Activated T-helper 9 cell treated with anti-CD3 and anti-CD28 coated beads, Interleukin-2, amount 50 U/mL, for 16 hours (primary cell): ENCODE data around the gene ZNF326.
"Not testable (repeated sequence)": the region's sequence is repeated elsewhere in the genome, so short reads cannot be mapped to it uniquely, and the experiment has no call there.

Experiments
- DNase-seq: peaks from one replicate; pipeline ENCODE4 v3.0.0-alpha.2; 2020; ENCODE audit warnings: low read depth

Gene ZNF326

GRCh38 chr1:89965193-89965768 is 29.6 kb upstream of the ZNF326 start:
- no peak for DNase-seq

GRCh38 chr1:89966656-89967055 is 28.3 kb upstream of the ZNF326 start:
- no peak for DNase-seq

DNA sequence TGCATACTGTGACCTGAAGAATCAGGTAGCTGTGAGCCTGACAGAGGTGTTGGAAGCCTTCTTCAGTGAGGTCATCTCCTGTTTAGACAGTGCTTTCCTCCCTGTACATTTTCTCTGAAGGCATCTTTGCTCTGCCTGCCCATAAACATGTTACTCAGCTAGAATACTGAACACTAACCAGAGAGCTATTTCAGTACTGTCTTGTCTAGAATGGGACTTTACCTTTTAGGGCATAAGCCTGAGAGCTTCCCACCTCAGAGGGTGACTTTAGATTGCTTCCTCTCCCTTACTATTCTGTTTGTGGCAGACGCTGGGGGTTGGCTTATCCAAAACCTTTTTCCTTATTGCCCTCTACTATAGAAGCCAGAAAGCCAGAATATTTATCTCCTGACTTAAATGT is 23.3 kb upstream of the ZNF326 start:
- no peak for DNase-seq

GRCh38 chr1:89972024-89972423 is 22.9 kb upstream of the ZNF326 start:
- no peak for DNase-seq

GRCh38 chr1:89973471-89974127 is 21.3 kb upstream of the ZNF326 start:
- DNase-seq, result no peak

DNA sequence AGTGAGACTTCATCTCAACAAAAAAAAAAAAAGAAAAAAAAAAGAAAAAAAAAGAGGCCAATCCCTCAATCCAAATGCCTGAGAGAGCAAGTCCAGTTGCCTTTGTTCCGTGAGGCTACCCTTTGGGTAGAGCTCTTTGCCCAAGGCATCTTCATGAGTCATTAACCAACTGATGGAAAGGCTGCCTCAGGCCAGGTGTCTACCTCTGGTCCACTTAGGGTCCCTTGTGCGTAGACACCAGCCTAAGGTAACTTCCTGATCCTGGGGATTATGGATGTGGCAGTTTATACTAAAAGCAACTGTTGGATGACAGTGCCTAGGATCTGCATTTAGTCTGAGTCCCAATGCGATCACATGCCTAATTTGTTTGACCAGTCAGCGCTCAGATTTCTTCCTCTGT is 20.7 kb upstream of the ZNF326 start:
- no peak for DNase-seq

GRCh38 chr1:89974696-89975470 is 20.0 kb upstream of the ZNF326 start:
- DNase-seq, result no peak

DNA sequence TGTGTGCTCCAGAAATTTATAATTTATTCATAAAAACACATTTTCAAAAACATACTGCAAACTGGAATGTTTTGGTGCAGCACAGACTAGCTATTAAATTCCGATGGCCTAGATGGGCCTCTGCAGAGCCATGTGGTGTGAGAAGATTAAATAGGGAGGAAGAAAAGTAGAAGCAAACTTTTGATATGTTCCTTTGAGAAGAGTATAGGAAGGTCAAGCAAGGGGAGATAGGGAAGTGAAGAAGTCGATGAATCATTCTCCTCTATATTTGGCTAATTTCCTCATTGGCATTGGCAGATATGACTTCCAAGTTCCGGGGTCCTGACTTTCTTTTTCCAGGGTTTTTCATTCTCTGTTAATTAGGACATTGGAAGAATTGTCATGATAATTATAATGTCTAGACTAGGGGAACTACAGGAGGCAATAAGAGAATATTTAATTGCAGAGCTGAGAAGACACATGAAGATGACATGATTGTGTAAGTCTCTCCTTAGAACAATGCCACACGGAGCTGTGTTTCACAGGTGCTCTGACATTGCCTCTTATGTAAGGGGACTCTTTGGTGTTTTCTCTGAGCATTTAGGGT is 19.3 kb upstream of the ZNF326 start:
- DNase-seq, result no peak

DNA sequence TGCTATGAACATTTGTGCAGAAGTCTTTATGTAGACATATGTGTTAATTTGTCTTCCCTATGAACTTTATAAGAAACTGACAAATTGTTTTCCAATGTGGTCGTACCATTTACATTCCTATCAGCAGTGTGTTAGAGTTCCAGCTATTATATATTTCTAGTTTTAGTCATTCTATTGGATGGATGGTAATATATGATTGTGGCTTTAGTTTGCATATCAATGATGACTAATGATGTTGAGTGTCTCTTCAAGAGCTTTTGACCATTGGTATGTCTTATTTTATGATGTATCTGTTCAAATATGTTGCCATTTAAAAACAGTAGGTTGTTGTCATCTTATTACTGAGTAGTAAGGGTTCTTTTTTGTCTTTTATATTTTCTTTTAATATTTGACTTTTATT is 16.2 kb upstream of the ZNF326 start:
- DNase-seq, result no peak

GRCh38 chr1:89980605-89981004 is 14.3 kb upstream of the ZNF326 start:
- no peak for DNase-seq

GRCh38 chr1:89982846-89983245 is 12.1 kb upstream of the ZNF326 start:
- DNase-seq, result not testable (repeated sequence)

- not testable (repeated sequence) for DNase-seq
These were observed 10.3 kb upstream of the ZNF326 start for GRCh38 chr1:89984564-89985116.

DNA sequence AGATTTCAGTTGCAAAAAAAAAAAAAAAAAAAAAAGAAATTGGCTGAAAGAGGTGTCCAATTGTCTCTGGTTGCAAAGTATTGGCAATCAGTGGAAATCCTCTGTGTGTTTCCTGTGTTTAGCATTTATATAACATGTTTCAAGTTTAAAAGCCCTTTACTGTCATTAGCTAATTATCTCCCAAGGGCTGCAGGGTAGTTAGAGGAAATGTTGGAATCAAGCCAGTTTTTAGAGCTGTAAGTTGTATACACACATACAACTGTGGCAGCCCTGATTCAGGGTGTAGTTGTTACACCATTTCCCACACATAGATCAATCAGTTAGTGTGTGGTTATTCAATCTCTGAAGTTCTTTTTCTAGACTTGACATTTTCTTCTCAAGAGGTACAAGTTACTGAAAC is 8.9 kb upstream of the ZNF326 start:
- no peak for DNase-seq

GRCh38 chr1:89987159-89987819 is 7.6 kb upstream of the ZNF326 start:
- DNase-seq, result no peak

DNA sequence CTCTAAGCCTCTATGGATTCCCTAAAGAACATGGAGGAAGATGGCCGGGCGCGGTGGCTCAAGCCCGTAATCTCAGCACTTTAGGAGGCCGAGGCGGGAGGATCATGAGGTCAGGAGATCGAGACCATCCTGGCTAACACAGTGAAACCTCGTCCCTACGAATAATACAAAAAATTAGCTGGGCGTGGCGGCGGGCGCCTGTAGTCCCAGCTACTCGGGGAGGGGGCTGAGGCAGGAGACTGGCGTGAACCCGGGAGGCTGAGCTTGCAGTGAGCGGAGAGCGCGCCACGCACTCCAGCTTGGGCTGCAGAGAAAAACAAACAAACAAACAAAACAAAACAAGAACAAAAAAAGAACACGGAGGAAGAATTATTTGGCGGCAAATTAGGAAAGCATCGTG is 5.8 kb upstream of the ZNF326 start:
- no peak for DNase-seq

GRCh38 chr1:89989799-89990198 is 5.1 kb upstream of the ZNF326 start:
- DNase-seq, result no peak

- no peak for DNase-seq
These were observed 3.7 kb upstream of the ZNF326 start for GRCh38 chr1:89990976-89991831.

DNA sequence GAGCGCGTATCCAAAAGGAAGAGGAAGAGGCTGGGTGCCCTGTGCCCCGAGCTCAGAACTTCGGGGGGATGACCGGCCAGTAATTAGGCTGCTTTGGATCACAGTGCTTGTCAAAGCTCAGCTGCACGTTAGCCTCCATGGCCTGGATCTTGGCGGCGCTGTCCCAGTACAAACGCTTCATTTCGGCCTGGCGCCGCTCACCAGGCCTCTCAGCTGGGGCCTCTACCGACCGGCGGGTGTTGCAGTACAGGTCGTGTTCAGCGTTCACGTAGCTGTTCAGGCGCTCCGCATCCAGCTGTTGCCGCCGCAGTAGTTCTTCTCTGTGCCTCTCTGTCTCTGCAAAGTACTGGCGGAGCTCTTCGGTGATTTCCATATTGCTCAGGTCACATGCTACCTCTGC is 1.4 kb upstream of the ZNF326 start:
- no peak for DNase-seq

DNA sequence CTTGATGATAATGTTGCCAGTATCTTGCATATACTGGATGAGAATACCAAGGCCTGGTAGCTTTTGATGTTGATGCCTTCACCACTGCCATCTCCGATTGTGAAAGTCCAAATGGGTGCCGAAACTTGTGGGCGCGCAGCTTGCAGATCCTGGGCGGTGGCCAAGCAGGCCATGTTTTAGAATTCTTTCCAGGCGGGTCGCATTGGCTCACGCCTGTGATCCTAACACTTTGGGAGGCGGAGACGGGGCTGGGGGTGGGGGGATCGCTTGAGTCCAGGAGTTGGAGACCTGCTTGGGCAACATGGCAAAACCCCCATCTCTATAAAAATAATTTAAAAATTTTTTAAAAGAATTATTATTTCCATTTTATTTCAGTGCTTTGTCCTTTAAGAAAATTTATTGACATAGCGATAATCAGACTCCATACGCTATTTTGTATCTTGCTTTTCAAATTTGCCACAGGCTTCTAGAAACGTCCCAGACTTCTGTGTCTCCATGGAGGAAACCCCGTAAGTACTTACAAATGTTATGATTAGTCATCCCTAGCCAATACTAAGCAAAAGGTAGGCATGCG is 592 bp upstream of the ZNF326 start:
- DNase-seq, result no peak

- no peak for DNase-seq
These were observed 914 bp downstream of the ZNF326 start for GRCh38 chr1:89995598-89996449.
